Stimulated activated CD8-positive, alpha-beta memory T cell treated with anti-CD3 and anti-CD28 coated beads, Interleukin-4, amount 100 ng/mL, for 48 hours (primary cell): Measurements from ENCODE around the gene MATN4.

Source experiments
- DNase-seq: peaks from one replicate; pipeline ENCODE4 v3.0.0-alpha.2; 2020

The MATN4 gene

DNA sequence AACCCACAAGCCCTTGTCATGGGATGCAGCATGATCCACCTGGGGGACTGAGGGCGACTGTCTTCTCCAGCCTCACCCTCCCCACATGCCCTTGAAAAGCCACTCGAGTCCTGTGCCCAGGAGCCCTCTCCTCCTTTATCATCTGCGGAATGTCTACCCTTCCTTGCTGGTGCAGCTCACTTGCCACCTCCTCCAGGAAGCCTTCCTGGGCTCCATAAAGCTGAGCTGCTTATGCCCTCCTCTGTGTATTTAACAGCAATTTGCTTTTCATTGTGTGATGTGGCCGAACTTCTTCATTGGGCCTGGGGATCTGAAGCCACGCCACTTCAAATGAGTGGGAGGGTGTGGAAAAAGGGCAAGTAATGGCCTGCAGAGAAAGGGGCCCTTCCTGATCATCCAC is 19.2 kb downstream of the MATN4 start:
- no peak for DNase-seq

DNA sequence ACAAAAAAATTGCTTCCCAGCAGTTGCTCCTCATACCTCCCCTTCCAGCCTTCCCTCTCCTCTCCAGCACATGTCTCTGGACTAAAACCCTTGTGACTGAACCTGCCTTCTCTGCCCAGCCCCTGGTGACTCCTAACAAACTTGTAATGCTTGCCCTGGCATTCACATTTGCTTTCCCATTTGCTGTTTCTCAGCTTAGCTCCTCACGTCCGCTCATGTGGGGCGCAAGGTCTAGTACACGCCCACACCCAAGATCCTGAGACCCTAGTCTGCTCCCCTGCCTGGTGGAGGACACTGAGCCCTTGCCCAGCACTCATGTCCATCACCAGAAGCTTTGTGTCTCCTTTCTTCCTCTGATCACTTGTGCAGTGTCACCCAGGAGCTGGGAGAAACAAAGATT is 19.7 kb downstream of the MATN4 start:
- DNase-seq: no peak

DNA sequence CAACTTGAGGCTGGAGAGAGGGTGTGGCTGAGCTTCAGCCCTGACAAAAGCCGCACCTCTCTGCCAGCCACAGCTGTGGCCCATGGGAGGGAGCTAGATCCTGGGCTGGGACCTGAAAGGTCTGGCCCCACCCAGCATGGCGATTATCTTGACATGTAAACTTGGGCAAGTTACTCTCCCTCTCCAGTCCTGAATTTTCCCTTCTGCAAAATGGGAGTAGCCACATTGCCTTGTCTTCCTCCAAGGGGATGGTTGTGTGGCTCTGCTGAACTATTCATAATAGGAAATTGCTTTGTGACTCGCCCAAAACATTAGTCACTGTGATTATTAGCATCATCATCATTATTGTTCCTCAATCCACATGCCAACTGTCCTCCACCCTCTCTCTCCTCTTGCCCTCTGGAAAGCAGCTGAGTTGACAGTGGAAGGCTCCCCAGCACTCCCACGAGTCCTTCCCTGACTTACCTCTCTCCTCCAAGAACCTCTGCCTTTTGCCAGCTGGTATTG is 24.5 kb downstream of the MATN4 start:
- DNase-seq: no peak

DNA sequence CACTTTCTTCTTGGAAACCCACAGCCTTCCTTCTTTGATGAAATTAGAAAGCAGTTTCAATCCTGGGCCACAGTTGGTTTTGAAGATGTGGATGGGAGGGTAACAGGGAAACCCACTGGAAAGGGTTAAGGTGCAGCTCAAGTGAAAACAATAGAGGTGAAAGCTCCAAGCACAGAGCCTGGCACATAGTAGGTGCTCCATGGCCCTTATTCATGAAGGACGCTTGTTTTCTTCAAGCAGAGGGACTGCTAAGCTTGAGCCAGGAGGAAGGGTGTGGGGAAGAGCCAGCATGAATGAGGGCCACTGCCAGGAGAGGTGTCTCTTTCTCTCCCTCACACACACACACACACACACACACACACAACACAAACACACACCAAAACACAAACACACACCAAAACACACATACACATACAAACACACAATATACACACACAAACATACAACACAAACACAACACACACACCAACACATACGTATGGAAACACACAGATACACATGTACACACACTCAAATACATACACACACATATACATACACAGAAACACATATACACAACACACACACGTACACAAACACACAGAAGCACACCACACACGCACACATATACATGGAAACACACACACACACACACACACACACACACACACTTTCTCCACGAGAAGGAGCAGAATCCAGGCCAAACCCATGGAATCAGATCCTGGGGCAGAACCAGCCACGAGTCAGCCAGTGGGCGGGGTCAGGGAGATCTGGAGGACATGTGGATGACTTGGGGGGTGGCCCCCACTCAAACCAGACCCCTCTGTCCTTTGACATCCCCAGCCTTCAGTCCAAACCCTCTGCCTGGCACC is 25.2 kb downstream of the MATN4 start:
- no peak for DNase-seq

DNA sequence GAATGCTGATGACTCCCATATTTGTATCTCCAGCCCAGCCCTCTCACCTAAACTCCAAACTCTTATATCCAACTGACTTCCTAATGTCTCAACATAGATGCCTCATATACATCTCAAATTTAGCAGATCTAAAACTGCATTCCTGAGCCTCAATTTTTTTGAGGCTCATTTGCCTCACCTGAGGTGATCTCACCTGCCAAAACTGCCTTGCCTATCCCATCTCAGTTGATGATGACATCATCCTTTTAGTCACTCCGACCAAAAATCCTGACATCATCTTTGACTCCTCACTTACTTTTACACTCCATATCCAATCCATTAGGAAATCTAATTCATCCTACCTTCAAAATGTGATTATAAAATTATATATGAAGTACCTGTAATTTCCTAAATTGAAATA is 28.1 kb downstream of the MATN4 start:
- DNase-seq: no peak

DNA sequence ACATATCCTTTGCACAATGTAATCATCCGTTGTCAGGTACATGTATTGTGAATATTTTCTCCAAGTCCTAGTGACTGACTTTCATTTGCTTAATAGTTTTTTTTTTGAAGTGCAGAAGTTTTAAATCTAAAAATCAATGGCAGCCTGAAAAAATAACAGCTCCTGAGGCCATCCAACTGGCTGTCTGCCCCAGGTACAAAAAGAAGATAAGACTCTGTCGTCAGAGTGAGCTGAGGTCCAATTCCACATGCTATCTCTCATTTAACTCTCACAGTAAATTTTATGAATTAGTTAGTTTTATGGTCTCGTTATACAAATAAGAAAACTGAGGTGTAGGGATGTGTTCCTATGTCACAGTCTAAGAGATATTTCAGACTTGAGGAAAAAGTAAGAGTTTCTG is 32.8 kb downstream of the MATN4 start:
- DNase-seq: no peak

DNA sequence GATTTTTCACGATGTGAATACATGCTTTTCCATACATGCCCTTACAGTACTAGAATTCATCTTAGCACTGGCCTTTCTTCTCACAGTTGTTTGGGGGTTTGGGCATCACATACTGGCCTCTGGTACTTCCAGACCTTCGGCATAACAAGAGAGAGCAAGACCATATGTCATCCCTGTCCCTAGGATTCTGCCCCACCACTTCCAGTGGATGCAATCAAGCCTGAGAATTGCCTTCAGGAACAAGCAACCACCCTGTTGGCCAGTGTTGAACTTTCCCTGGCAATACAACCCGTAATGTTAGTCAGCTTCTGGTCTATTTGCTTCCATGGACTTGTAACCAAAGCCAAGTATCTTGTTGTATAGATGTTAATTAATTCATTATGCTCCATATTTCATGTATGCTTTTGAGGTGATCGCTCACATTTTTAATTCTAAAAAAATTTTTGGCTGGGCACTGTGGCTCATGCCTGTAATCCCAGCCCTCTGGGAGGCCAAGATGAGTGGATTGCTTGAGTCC is 38.3 kb downstream of the MATN4 start:
- DNase-seq: no peak

DNA sequence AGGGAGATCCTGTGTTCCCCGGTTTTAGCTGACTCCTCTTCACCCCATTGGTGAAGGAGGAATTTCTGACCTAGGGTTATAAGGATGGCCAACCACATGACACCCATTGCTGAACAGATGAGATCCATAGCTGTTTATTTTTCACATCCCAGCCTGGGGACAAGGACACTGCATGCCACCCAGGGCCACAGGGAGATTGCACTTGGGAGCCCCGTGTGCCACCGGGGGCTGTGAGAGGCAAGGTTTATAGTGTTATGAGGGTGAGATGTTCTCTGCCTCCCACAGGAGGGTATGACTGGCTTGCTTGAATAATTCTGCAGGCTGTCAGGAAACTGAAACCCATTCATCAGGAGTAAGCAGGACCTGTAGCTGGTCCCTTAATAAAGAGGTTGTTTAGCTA is 39.0 kb downstream of the MATN4 start:
- DNase-seq: no peak

DNA sequence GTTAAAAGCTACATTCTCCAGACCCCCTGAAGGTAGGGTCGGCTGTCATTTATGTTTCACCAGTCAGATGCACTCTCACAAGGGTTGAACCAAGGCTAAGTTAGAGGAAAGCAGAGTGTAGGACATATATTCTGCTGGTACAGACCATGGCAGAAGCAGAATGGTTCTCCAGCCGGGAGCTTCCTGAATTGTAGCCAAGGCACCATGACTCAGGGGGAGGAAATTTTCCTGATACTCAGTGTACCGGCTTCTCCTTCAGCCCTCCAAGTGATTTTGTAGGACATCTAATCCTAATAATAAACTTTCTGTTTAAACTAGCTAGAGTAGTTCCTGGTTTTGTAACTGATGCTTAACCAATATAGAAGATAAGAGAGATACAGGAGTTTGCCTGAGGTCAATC is 39.6 kb downstream of the MATN4 start:
- no peak for DNase-seq

DNA sequence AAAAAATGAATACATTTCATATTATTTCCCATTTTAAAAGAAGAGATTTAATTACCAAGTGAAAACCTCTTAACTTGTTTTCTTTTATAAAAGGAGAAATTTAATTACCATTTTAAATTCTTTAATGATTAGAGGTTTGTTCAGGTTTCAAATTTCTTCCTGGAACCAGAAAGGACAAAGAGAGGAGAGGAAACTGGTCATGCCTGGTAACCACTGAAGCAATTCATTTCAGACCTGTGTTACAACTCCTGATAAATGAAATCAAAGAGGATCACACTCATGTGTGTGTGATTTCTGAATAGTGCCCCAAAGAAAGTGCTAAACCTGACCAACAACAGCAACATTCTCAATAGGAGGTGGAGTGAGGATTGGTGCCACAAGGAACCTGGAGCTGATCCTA is 41.1 kb downstream of the MATN4 start:
- no peak for DNase-seq

DNA sequence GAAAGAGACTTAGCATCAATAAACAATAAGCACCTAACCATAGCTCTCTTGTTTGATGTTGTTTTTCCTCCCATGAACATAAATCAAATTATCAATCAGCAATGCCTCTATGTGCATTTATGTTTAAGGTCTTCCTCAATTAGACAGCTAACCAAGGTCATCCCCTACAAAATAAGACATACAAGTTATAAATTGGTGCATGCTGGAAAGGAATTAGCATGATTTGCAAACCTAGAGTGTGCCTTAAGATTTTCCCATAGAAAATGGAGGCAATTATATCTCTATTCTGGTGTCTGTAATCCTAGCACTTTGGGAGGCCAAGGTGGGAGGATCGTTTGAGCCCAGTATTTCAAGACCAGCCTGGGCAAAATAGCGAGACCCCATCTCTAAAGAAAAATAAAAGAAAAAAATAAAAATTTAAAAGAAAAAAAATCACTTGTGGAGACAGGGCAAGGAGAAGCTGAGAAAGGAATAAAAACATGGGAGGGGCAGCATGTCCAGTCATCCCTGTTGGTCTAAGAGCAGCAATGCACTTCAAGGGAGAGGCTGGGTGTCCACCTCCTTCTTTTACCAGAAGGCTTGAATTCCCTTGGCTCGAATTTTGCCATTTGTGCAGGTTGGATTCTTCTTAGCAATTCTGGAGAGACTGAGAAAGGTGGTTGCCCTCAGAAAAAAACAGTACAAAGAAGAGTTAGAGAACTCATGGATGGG is 44.4 kb downstream of the MATN4 start:
- DNase-seq: no peak

DNA sequence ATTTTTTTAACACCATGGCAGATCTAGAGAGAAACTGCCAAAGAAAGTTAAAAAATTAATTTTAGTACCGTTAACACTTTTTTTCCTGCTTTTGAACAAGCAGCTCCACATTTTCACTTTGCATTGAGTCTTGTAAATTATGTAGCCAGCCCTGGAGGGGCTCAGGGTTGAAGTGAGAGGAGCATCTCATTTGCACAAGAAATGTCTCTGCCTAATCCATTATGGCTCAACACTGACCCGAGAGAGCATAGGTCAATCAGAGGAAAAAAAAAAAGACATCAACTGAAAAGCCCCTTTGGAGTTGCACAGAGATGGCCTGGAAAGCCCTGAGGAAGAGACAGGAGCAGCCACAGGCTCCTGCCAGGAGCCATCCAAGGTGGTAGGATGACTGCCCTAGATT is 49.4 kb downstream of the MATN4 start:
- DNase-seq: no peak

DNA sequence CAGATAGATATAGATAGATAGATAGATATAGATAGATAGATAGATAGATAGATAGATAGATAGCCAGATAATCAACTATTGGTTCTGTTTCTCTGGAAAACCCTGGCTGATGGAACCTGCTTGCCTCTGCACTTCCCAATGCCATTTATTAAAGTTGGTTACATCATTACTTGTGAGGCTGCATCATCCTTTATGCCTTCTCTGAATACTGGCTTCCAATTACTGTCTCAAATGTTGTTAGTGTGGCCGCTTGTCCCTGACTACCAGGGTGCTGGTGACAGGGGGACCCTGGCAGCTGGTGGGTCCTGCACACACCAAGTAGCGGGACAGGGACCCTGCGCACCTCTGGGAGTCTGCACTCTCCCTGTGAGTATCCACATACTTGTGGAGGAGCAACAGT is 49.8 kb downstream of the MATN4 start:
- no peak for DNase-seq

DNA sequence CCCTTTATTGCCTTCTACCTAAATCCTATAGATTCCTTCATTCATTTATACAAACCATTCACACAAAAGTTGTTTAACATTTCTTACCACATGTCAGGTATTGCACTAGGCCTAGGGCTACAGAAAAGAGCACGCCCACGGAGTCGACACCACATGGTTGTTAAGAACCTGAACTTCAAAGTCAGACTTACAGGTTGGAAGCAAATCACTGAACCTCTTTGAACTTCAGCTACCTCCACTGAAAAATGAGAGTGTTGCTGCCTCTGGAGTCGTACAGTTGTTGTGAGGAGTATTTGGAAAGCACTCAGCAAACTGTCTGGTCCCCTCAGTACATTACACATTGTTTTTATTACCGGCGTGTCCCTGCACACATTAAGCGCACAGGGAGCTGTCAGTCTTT is 50.4 kb downstream of the MATN4 start:
- no peak for DNase-seq

DNA sequence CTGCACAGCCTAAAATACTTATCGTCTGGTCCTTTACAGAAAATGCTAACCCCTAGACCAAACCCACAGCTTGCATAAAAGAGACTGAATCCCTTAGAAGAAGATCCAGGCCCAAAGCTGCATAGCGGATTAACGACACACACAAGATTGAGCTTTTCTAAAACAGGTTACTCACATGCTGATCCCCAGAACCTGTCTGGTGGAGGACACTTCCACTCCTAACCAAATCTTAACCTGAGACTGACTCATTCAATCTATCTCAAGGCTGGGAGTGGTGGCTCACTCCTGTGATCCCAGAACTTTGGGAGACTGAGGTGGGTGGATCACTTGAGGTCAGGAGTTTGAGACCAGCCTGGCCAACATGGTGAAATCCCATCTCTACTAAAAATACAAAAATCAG is 50.9 kb downstream of the MATN4 start:
- no peak for DNase-seq

DNA sequence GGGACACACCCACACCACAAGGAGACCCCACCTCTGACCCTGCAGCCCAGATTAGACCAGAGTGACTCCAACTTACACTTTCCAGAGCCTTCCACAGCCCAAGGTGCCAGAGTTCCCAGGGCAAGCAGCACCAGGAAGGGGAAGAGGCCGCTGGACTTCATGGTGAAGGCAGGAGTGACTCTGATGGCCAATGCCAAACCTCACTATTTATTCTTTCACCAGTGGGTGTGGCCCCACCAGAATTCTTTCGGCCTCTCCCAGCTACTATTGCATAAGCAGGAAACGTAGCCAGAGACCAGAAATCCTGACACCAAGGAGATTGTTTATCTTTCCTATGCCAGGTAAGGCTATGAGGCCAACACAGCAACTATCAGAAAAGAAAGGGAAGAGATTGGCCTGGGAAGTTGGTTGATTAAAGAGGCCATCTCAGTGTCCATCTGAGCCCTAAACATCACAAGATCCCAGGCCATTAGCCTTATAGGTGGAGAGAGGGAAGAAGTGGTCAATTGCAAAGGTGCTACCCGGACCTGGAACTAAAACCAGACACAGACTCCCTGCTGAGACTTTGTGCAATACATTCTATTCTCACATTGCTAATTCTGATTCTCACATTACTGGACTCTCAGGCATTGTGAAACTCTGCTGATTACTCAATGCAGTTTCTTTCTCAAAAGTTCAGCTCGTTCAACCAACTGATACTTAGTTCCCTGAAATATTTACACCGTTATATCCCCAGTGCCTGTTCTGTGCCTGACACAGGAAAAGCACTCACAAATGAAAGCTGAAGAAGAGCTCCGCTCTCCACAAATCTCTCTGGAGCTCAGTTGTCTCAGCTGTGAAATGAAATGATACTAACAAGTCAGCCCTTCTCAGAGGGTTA is 53.5 kb downstream of the MATN4 start, which contains the start of gene SLPI:
TSS of gene SLPI (minus strand) at position 182 of the 880 bp plus-strand sequence. CDS start at position 161, 21 bp downstream.
- no peak for DNase-seq

DNA sequence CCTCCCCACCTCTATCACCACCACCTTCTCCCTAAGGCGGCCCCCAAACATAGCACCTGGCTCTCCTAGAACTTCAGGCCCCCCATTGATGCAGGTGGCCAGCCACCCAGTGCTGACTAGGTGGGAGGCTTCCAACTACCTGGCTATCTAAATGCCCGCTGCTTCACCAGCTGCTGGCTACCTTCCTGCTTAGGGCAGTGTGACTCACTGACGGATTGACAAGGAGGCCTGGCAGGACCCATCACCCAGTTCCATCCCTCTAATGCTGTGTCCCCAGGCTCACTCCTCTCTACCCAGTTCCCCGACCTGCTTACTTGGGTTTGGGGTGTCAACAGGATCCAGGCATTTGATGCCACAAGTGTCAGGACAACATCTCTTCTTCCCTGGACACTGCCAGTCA is 54.8 kb downstream of the MATN4 start:
- no peak for DNase-seq

DNA sequence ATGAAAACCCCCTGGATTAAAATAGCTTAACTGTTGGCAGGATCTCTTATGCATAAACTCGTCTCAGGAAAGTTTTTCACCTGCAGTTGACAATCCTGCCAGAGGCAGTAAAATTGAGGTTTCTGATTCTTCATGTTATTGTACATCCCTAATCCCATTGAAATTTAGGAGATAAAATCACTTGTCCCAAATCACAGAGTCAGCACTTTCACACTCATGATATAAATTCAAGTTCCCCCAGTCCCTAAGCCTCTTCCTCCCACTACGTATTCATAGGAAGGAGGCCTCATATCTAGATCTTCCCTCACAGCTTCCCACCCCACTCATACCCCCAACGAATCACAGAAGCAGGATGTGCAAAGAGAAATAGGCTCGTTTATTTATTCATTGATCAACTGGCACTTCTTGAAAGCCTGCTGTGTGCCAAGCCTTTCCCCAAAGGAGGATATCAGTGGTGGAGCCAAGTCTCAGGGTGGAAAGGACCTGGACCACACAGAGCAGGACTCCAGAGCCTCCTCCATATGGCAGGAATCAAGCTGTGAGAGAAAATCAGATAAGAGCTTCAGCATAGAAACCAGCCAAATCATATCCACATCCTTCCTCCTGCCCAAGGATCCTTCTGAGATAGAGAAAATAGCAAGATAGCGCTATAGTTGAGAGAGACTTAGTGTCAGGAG is 56.1 kb downstream of the MATN4 start:
- no peak for DNase-seq

DNA sequence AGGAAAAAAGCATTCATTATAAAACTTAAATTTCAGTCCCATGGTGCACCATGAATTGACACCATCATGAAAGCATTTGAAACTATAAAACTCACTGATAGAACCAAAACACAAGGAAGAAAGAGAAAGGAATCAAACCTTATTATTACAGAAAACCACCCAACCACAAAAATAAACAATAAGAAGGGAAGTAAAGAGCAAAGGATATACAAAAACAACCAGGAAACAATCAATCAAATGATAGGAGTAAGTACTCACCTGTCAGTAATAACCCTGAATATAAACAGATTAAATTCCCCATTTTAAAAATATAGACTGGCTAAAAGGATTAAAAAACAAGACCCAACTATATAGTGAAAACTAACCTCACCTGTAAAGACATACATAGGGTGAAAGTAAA is 59.5 kb downstream of the MATN4 start:
- no peak for DNase-seq

DNA sequence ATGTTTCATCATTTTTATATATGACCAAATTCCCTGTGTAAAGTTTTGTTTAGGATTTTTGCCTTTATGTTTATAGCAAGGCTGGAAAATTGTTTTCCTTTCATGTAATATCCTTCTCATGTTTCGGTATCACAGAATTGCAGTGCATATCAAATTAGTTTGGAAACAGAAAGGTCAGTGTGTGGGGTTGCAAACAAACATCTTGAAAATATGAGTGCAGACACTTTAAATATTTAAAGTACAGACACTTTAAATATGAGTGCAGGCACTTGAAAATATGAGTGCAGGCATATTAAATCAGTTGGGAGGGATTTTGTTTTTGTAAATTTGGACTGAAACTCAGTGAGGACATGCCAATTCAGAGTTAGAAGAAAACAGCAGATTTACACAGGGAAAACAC is 60.2 kb downstream of the MATN4 start:
- no peak for DNase-seq

DNA sequence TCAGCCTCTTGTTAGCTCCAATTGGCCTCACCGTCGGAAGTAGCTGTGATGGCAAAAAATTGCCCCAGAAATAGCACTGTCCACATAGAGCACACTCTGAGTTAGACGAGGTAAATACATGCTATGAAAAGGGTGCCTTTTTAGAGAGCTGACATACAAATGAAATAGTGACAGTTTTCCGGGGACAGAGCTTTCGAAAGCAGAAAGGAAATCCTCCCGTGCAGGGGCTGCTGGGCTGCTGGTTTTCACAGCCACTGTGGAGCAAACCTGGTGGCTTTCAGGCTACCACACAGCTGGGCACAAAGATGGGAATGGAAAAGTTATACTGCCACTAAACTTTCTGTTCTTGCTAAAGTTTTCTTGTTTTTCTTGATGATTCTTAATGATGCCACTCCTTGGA is 62.0 kb downstream of the MATN4 start:
- DNase-seq: no peak
